HTR-8/SVneo (cell line): ENCODE data around the gene SPACA4.

Source experiments
- DNase-seq: peaks from one replicate; pipeline ENCODE4 v3.0.0; 2011; ENCODE audit warnings: low spot score, mixed read lengths; ENCODE audit not compliant: insufficient read length
- FAIRE-seq: peaks from 2 replicates; lab custom pipeline; 2011; peaks lifted over from hg19 to GRCh38; lab: Jason Lieb, UNC

SPACA4 gene

GRCh38 chr19:48617146-48617937 lies 10.8 kb downstream of the SPACA4 start:
- DNase-seq, result no peak
- no peak for FAIRE-seq

GRCh38 chr19:48618278-48618915 lies 11.9 kb downstream of the SPACA4 start:
- FAIRE-seq (no peak), DNase-seq (no peak)

DNA sequence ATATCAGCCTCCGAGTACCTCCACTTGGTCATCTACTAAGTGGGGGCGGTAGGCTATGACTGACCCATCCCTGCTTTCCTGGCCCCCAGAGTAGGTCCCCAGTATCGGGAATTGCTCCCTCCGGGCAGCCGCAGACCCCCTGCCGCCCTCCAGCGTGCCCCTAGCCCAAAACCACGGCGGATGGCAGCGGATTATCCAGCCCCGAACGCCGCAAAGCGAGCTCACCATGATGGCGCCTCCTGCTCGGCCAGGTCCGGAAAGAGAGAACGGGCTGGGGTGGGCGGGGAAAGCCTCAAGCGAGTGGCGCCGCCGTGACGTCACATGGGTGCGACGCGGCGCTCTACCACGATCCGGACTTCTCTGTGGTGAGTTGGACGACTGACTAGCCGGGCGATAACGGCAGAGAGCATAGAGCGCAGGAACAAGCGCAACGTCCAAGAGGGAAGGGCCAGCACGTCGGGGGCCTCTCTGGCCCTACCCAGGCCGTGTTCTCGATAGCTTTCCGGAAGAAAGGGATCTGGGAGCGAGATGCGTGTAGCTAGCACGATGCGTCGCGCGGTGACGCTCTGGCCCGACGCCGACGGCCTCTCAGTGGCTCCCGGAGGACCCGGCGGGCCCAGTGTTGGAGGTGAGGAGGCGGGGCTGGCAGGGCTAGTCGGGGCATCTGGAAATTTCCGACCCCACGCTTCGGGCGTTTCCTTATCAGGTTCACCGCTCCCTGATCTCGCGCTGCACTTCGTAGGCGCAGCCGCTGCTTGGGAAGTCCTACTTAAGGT lies 12.6 kb downstream of the SPACA4 start, which contains the start of the genes RPL18 and SPHK2:
RPL18 (minus strand) TSS at position 263 of the 776 bp plus-strand sequence; CDS start at position 228, 35 bp downstream.
SPHK2 (plus strand) TSS at position 591 of the 776 bp plus-strand sequence. CDS start 1,009 bp downstream, outside the sequence.
- DNase-seq, result peak; percentile 95
- peak; percentile 94 for FAIRE-seq

DNA sequence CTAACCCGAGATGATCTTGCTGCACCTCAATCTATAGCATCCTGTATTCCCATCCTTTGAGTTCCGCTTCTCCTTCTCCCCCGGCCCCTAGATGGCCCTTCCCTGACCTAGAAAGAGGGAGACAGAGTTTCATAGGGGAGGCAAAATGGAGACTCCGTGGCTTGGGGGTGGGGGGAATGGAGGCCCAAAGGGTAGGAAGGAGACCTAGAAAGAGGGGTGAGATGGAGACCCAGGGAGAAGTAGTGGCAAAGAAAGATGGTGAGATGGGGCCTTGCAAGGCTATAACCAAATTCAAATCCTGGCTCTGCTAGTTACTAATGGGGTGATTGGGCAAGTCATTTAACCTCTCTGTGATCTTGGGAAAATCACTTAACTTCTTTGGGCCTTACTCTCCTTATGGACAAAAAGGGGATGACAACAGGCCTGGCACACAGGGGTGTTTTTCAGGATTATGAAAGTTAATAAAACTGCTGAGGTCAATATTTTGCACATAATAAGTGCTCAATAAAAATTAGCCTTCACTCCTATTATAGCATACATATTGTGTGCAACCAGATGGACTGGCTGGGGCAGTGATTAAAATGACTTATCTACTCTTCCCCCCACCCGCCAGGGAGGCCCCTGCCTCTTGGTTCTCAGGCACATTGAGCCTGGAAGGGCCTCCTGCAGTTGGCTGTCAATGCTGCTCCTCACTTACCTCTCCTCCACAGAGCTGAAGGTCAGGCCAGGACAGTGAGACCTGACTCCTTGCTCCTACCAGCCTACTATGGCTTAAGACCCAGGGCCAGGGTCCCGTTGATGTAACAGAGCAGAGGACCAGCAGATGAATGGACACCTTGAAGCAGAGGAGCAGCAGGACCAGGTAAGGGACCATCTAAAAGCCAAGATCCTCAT lies 13.4 kb downstream of the SPACA4 start:
- DNase-seq, result no peak
- FAIRE-seq, result no peak

DNA sequence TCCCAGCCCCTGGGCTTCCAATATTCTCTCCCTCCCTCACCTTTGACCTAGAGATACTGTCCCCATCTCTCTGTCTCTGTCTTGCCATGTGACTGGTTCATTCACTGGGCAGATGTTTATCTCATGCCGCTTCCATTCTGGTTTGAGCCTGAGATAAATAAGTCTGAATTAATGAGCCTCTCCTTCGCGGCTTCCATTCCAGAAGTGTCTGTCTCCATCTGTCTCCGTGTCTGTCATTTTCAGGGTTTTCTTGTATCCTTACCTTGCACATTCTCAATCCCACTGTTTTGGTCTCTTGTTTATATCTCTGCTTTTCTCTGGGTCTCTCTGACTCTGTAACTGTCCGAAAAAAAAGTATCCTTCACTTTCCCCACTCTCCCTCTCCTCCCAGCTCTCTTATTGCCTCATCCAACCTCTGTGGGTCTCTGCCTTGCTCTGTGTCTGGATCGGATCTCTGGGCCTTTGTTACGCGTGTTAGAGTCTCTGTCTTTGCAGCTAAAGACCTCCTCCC lies 17.1 kb downstream of the SPACA4 start:
- FAIRE-seq (no peak), DNase-seq (no peak)

DNA sequence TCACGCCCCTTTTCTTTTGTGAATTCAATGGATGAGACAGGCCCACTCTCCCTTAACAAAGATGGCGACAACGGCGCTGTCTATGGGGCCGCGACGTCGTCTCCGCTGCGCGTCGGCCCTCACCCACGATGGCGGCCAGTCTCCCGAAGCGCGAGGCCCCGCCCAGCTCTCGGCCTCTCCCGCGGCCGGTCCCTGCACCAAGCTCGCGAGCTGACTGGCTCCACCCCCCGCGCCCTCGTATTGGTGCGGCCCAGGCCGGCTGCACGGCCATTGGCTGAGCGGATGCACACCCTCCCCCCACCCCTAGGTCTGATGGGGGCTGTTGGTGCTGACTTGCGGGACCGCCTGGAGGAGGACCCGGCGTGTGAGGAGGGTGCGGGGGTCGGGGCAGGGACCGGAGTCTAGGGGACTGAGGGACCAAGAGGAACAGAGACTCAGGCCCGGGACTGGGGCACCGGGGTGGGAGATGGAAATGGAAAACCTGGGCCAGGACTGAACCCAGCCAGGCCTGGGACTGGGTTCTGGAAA lies 17.6 kb downstream of the SPACA4 start:
- peak; percentile 88 for DNase-seq
- peak; percentile 97 for FAIRE-seq

- FAIRE-seq, result no peak
Observed at GRCh38 chr19:48624791-48625723, 18.5 kb downstream of the SPACA4 start.

GRCh38 chr19:48625891-48626327 lies 19.4 kb downstream of the SPACA4 start:
- no peak for DNase-seq
- no peak for FAIRE-seq

More at GRCh38 chr19:48624791-48625723, 18.5 kb downstream of the SPACA4 start:
- DNase-seq, result no peak

DNA sequence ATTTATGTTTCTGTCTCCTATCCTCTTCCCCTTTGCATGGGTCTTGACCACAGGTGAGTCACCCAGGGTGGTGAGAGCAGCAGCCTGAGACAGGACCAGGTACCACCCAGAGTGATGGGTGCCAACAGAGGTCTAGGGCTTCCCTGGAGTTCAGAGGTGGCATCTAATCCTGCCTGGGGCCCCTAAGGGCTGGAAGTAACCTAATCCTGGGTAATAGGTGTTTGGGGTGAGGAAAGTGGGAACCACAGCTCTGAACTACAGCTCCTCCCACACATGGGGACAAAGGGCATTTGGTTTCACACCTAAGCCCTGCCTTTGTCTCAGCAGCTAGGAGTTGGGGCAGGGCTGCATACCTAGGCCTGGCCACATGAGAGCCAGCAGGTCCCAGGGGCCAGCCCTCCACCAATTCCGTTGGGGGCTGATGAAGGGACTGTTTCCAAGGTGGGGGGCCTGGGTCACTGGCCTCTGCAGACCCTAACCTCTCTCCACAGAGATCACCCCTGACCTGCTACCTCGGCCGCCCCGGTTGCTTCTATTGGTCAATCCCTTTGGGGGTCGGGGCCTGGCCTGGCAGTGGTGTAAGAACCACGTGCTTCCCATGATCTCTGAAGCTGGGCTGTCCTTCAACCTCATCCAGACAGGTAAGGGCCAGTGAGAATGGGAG lies 20.8 kb downstream of the SPACA4 start:
- no peak for FAIRE-seq
- DNase-seq, result no peak

- FAIRE-seq, result no peak
Observed at GRCh38 chr19:48627865-48628314, 21.3 kb downstream of the SPACA4 start.

DNA sequence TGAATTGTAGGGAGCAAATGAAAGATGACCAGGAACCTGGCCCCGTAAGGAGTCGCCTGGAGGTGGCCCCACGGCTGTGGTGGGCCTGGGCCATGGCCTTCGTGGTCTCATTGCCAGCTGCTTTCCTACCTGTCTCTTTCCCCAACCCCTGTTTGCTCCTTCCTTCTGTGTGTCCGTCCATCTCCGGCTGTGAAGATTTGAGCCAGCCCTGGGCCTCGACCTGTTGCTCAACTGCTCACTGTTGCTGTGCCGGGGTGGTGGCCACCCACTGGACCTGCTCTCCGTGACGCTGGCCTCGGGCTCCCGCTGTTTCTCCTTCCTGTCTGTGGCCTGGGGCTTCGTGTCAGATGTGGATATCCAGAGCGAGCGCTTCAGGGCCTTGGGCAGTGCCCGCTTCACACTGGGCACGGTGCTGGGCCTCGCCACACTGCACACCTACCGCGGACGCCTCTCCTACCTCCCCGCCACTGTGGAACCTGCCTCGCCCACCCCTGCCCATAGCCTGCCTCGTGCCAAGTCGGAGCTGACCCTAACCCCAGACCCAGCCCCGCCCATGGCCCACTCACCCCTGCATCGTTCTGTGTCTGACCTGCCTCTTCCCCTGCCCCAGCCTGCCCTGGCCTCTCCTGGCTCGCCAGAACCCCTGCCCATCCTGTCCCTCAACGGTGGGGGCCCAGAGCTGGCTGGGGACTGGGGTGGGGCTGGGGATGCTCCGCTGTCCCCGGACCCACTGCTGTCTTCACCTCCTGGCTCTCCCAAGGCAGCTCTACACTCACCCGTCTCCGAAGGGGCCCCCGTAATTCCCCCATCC lies 22.1 kb downstream of the SPACA4 start:
- DNase-seq, result no peak
- FAIRE-seq, result no peak

More at GRCh38 chr19:48627865-48628314, 21.3 kb downstream of the SPACA4 start:
- DNase-seq, result no peak

DNA sequence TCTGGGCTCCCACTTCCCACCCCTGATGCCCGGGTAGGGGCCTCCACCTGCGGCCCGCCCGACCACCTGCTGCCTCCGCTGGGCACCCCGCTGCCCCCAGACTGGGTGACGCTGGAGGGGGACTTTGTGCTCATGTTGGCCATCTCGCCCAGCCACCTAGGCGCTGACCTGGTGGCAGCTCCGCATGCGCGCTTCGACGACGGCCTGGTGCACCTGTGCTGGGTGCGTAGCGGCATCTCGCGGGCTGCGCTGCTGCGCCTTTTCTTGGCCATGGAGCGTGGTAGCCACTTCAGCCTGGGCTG lies 22.7 kb downstream of the SPACA4 start:
- FAIRE-seq (no peak), DNase-seq (no peak)

DNA sequence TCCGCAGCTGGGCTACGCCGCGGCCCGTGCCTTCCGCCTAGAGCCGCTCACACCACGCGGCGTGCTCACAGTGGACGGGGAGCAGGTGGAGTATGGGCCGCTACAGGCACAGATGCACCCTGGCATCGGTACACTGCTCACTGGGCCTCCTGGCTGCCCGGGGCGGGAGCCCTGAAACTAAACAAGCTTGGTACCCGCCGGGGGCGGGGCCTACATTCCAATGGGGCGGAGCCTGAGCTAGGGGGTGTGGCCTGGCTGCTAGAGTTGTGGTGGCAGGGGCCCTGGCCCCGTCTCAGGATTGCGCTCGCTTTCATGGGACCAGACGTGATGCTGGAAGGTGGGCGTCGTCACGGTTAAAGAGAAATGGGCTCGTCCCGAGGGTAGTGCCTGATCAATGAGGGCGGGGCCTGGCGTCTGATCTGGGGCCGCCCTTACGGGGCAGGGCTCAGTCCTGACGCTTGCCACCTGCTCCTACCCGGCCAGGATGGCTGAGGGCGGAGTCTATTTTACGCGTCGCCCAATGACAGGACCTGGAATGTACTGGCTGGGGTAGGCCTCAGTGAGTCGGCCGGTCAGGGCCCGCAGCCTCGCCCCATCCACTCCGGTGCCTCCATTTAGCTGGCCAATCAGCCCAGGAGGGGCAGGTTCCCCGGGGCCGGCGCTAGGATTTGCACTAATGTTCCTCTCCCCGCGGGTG lies 23.2 kb downstream of the SPACA4 start:
- DNase-seq (no peak), FAIRE-seq (no peak)

GRCh38 chr19:48630296-48631063 lies 23.9 kb downstream of the SPACA4 start:
- FAIRE-seq (no peak), DNase-seq (no peak)

DNA sequence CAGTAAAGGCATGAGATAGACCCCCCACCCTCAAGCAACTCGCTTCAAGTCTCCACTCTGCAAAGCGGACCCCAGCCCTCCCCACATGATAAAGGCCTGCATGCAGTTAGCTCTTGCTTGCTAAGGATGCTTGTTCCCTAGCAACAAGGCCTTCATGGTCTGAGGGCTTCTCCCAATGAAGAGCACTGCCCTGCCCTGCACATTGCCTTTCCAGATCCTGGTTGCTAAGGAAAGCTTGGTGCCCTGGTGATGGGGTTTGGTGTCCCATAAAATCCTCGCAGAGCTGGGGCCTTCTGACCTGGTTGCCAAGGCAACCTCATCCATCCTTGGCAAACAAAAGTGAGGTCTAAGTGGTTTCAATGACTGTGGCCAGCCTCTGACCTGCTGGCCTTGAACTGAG lies 24.7 kb downstream of the SPACA4 start:
- FAIRE-seq, result no peak

More for the DNA sequence above, 24.7 kb downstream of the SPACA4 start:
- DNase-seq, result no peak
